PC-3 (cell line): ENCODE results near the gene PLAGL2.

Source experiments
- EZH2 ChIP-seq: fragments of 300-600 bp; sonication (generic); IDR thresholded peaks from one replicate; pipeline ENCODE4 v1.6.1; 2017; ENCODE audit warnings: antibody characterized with exemption, mild to moderate bottlenecking, low read length; ENCODE audit not compliant: unreplicated experiment
- EZH2phosphoT487 ChIP-seq: fragments of 300-600 bp; sonication (generic); IDR thresholded peaks from 2 replicates; pipeline ENCODE4 v1.6.1; 2018; ENCODE audit warnings: mild to moderate bottlenecking, antibody characterized with exemption, low read length, borderline replicate concordance
- TF ChIP-seq, protein P1 (sequence below): fragments of 300-600 bp; sonication (generic); conservative IDR thresholded peaks from 2 replicates; pipeline ENCODE4 v1.5.1; 2017; ENCODE audit warnings: antibody characterized with exemption, low read depth, mild to moderate bottlenecking, low read length

GRCh38 chr20:32230707-32231106 lies 23.2 kb upstream of the PLAGL2 start:
- TF ChIP-seq, protein P1, sequence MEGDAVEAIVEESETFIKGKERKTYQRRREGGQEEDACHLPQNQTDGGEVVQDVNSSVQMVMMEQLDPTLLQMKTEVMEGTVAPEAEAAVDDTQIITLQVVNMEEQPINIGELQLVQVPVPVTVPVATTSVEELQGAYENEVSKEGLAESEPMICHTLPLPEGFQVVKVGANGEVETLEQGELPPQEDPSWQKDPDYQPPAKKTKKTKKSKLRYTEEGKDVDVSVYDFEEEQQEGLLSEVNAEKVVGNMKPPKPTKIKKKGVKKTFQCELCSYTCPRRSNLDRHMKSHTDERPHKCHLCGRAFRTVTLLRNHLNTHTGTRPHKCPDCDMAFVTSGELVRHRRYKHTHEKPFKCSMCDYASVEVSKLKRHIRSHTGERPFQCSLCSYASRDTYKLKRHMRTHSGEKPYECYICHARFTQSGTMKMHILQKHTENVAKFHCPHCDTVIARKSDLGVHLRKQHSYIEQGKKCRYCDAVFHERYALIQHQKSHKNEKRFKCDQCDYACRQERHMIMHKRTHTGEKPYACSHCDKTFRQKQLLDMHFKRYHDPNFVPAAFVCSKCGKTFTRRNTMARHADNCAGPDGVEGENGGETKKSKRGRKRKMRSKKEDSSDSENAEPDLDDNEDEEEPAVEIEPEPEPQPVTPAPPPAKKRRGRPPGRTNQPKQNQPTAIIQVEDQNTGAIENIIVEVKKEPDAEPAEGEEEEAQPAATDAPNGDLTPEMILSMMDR = no peak
- no peak for TF ChIP-seq EZH2
- TF ChIP-seq EZH2phosphoT487 = no peak
